ENCODE data around the gene ACSS1.

DNA sequence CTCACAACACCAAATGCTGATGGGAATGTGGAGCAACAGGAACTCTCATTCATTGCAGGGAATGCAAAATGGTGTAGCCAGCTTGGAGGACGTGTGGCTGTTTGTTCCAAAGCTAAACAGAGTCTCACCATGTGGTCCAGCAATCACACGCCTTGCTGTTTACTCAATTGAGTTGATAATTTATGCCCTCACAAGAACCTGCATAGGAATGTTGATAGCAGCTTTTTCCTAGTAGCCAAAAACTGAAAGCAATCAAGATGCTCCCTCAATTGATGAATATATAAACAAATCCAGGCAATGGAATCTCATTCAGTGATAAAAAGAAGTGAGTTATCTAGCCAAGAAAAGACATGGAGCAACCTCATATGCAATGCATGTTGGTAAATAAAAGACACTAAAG is 39.6 kb upstream of the ACSS1 start:
- TF ChIP-seq, protein P1, sequence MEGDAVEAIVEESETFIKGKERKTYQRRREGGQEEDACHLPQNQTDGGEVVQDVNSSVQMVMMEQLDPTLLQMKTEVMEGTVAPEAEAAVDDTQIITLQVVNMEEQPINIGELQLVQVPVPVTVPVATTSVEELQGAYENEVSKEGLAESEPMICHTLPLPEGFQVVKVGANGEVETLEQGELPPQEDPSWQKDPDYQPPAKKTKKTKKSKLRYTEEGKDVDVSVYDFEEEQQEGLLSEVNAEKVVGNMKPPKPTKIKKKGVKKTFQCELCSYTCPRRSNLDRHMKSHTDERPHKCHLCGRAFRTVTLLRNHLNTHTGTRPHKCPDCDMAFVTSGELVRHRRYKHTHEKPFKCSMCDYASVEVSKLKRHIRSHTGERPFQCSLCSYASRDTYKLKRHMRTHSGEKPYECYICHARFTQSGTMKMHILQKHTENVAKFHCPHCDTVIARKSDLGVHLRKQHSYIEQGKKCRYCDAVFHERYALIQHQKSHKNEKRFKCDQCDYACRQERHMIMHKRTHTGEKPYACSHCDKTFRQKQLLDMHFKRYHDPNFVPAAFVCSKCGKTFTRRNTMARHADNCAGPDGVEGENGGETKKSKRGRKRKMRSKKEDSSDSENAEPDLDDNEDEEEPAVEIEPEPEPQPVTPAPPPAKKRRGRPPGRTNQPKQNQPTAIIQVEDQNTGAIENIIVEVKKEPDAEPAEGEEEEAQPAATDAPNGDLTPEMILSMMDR (IDR thresholded peaks at IDR 0.05), result no peak
- no peak for TF ChIP-seq POLR2A (IDR thresholded peaks at IDR 0.05)

All from upper lobe of left lung (tissue), 4 donors.